Measurements from ENCODE around the gene TSPOAP1. TPM values are rescaled to one million over a fixed set of nuclear protein-coding genes. Genes with fewer than 3 reads are reported as not detected.

The TSPOAP1 gene
- total and polyA plus RNA-seq, 5 experiments from 2014 or later, result 0.43 to 15.4 (median 1.9) TPM

- no peak for DNase-seq
- Mint-ChIP-seq H3K27ac (peak overlapping the region in 1 of 10 donors; percentile 18), H3K4me3 (no peak overlapping the region), H3K4me1 (peaks cover 0 to 4% (median 1%) of the 10 kb centered on the region in 4 donors), H3K27me3 (peaks cover 0 to 13% (median 2%) of the 10 kb centered on the region in 5 donors), H3K36me3 (no peaks in the 10 kb centered on the region), H3K9me3 (peaks cover 0 to 2% (median 0%) of the 10 kb centered on the region in 9 donors)
- POLR2A ChIA-PET, result no interaction called here
- ATAC-seq, result no peak
Observed at GRCh38 chr17:58272367-58273280, 56.0 kb downstream of the TSPOAP1 start.

GRCh38 chr17:58271216-58271931 lies 57.2 kb downstream of the TSPOAP1 start:
- DNase-seq (no peak), ATAC-seq (no peak)
- Mint-ChIP-seq H3K36me3 (no peaks in the 10 kb centered on the region), H3K9me3 (peaks cover 0 to 2% (median 0%) of the 10 kb centered on the region in 9 donors), H3K27me3 (peaks cover 3 to 16% (median 5%) of the 10 kb centered on the region in 5 donors), H3K27ac (no peak overlapping the region), H3K4me1 (peaks cover 0 to 4% (median 0%) of the 10 kb centered on the region in 4 donors), H3K4me3 (no peak overlapping the region)
- POLR2A ChIA-PET, result no interaction called here

GRCh38 chr17:58270476-58271215 lies 57.9 kb downstream of the TSPOAP1 start:
- DNase-seq, result no peak
- Mint-ChIP-seq H3K4me3 (no peak overlapping the region), H3K27me3 (peaks cover 9 to 17% (median 11%) of the 10 kb centered on the region in 5 donors), H3K27ac (no peak overlapping the region), H3K36me3 (peaks cover 0 to 5% (median 0%) of the 10 kb centered on the region in 3 donors), H3K4me1 (peaks cover 0 to 4% (median 0%) of the 10 kb centered on the region in 4 donors), H3K9me3 (peaks cover 0 to 2% (median 0%) of the 10 kb centered on the region in 9 donors)
- POLR2A ChIA-PET, result no interaction called here
- peak in 1 of 2 donors; percentile 44 for ATAC-seq

- Mint-ChIP-seq H3K27ac (no peak overlapping the region), H3K4me3 (no peak overlapping the region), H3K27me3 (peaks cover 12 to 23% (median 17%) of the 10 kb centered on the region in 5 donors), H3K9me3 (no peaks in the 10 kb centered on the region), H3K4me1 (peaks cover 0 to 4% (median 0%) of the 10 kb centered on the region in 4 donors), H3K36me3 (peaks cover 0 to 5% (median 0%) of the 10 kb centered on the region in 3 donors)
- ATAC-seq (no peak), DNase-seq (no peak)
- POLR2A ChIA-PET, result no interaction called here
Observed at GRCh38 chr17:58269557-58270291, 58.9 kb downstream of the TSPOAP1 start.

- H3K4me3 Mint-ChIP-seq, result no peak overlapping the region
- H3K9me3 Mint-ChIP-seq, result no peaks in the 10 kb centered on the region
- H3K4me1 Mint-ChIP-seq, result peaks cover 0 to 4% (median 0%) of the 10 kb centered on the region in 4 donors
- no peak overlapping the region for H3K27ac Mint-ChIP-seq
- no peak for DNase-seq
- peaks cover 15 to 30% (median 24%) of the 10 kb centered on the region in 5 donors for H3K27me3 Mint-ChIP-seq
- POLR2A ChIA-PET, result no interaction called here
- peaks cover 0 to 5% (median 0%) of the 10 kb centered on the region in 3 donors for H3K36me3 Mint-ChIP-seq
- no peak for ATAC-seq
Observed at GRCh38 chr17:58268774-58269556, 59.6 kb downstream of the TSPOAP1 start.

- H3K4me3 Mint-ChIP-seq, result no peak overlapping the region
- peaks cover 0 to 5% (median 0%) of the 10 kb centered on the region in 3 donors for H3K36me3 Mint-ChIP-seq
- no peak for DNase-seq
- H3K27me3 Mint-ChIP-seq, result peaks cover 20 to 36% (median 28%) of the 10 kb centered on the region in 5 donors
- POLR2A ChIA-PET, result no interaction called here
- H3K27ac Mint-ChIP-seq, result peak overlapping the region in 1 of 10 donors; percentile 33
- H3K4me1 Mint-ChIP-seq, result peaks cover 0 to 4% (median 0%) of the 10 kb centered on the region in 4 donors
- no peaks in the 10 kb centered on the region for H3K9me3 Mint-ChIP-seq
- ATAC-seq, result no peak
Observed at GRCh38 chr17:58268326-58268725, 60.3 kb downstream of the TSPOAP1 start.

GRCh38 chr17:58267347-58268324 lies 61.0 kb downstream of the TSPOAP1 start:
- DNase-seq (no peak), ATAC-seq (no peak)
- H3K27ac Mint-ChIP-seq, result peak overlapping the region in 2 of 10 donors; percentile 50 to 69
- POLR2A ChIA-PET, result no interaction called here
- no peak overlapping the region for H3K4me3 Mint-ChIP-seq
- no peaks in the 10 kb centered on the region for H3K9me3 Mint-ChIP-seq
- H3K36me3 Mint-ChIP-seq, result peaks cover 0 to 5% (median 0%) of the 10 kb centered on the region in 3 donors
- peaks cover 0 to 4% (median 0%) of the 10 kb centered on the region in 4 donors for H3K4me1 Mint-ChIP-seq
- H3K27me3 Mint-ChIP-seq, result peaks cover 26 to 43% (median 32%) of the 10 kb centered on the region in 5 donors

- ATAC-seq (no peak), DNase-seq (no peak)
- Mint-ChIP-seq H3K27me3 (peaks cover 31 to 58% (median 44%) of the 10 kb centered on the region in 5 donors), H3K9me3 (no peaks in the 10 kb centered on the region), H3K36me3 (peaks cover 0 to 5% (median 0%) of the 10 kb centered on the region in 3 donors), H3K27ac (no peak overlapping the region), H3K4me1 (peaks cover 0 to 4% (median 0%) of the 10 kb centered on the region in 4 donors), H3K4me3 (no peak overlapping the region)
- POLR2A ChIA-PET, result no interaction called here
Observed at GRCh38 chr17:58265902-58266875, 62.4 kb downstream of the TSPOAP1 start.

GRCh38 chr17:58265271-58265670 lies 63.3 kb downstream of the TSPOAP1 start:
- POLR2A ChIA-PET, result no interaction called here
- DNase-seq (no peak), ATAC-seq (no peak)
- Mint-ChIP-seq H3K36me3 (peaks cover 0 to 5% (median 0%) of the 10 kb centered on the region in 3 donors), H3K27ac (no peak overlapping the region), H3K9me3 (no peaks in the 10 kb centered on the region), H3K4me3 (no peak overlapping the region), H3K4me1 (peaks cover 0 to under 1% (median 0%) of the 10 kb centered on the region in 4 donors), H3K27me3 (peaks cover 34 to 67% (median 50%) of the 10 kb centered on the region in 5 donors)
